ENCODE data around the gene CCND3.

Gene CCND3

GRCh38 chr6:41941280-41942066 lies at the start of gene CCND3:
Gene CCND3, minus strand, starts transcription at chr6:41941808. Its CDS starts 159 bp downstream, at chr6:41941649.
- peak; percentile 91 for DNase-seq (ENCODE audit: low read depth)

DNA sequence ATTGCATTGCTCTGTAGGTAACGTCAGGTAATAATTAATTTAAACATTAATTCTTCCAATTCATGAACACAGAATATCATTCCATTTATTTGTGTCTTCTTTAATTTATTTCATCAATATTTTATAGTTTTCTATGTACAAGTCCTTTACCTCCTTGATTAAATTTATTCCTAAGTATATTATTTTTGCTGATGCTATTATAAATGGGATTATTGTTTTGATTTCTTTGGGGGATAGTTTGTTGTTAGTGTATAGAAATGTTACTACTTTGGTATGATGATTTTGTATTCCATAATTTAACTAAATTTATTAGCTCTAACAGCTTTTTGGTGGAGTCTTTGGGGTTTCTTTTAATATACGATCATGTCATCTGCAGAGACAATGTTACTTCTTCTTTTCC lies 44.7 kb upstream of the CCND3 start:
- no peak for DNase-seq (ENCODE audit: low read depth)

- no peak for DNase-seq (ENCODE audit: low read depth)
These were observed 43.0 kb upstream of the CCND3 start for GRCh38 chr6:41984623-41985022.

GRCh38 chr6:41976794-41977484 lies 35.3 kb upstream of the CCND3 start:
- DNase-seq (ENCODE audit: low read depth): no peak

DNA sequence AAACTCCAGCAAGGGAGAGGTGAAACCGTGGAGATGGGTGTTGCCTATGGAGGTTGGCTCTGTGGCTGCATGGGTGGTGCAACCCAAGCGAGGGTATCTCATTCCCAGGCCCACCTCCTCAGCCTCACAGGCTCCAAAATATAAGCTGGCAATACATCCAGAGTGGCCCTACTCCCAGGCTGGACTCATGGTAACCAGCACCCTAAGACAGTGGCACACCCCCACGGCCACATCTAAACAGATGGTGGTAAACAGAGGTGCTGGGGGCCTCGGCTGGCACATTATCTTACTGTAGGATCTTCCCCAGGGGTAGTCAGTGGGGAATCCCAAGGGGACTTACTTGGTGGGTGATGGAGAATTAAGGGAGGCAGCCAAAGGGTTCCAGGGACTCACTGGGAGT lies 33.7 kb upstream of the CCND3 start:
- no peak for DNase-seq (ENCODE audit: low read depth)

GRCh38 chr6:41974281-41974825 lies 32.7 kb upstream of the CCND3 start:
- DNase-seq (ENCODE audit: low read depth): no peak

GRCh38 chr6:41972826-41973225 lies 31.2 kb upstream of the CCND3 start:
- no peak for DNase-seq (ENCODE audit: low read depth)

DNA sequence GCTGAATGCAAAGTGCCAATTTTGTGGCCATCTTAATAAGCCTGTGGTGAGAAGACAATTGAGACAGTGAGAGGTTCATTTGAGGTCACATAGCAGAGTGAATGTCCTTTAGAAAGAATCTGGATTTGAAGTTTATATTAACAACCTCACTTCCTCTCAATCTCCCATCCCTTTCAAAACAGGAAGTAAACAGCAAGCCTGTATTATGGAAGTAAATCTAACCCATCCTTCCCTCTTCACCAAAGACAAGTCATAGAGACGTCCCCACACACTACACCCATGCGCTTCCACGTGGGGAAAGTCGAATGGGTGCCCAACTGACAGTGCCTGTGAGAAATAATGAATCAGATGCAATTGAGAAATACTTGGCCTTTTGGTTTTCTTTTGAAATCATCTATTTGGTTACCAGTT lies 28.8 kb upstream of the CCND3 start:
- peak; percentile 47 for DNase-seq (ENCODE audit: low read depth)

DNA sequence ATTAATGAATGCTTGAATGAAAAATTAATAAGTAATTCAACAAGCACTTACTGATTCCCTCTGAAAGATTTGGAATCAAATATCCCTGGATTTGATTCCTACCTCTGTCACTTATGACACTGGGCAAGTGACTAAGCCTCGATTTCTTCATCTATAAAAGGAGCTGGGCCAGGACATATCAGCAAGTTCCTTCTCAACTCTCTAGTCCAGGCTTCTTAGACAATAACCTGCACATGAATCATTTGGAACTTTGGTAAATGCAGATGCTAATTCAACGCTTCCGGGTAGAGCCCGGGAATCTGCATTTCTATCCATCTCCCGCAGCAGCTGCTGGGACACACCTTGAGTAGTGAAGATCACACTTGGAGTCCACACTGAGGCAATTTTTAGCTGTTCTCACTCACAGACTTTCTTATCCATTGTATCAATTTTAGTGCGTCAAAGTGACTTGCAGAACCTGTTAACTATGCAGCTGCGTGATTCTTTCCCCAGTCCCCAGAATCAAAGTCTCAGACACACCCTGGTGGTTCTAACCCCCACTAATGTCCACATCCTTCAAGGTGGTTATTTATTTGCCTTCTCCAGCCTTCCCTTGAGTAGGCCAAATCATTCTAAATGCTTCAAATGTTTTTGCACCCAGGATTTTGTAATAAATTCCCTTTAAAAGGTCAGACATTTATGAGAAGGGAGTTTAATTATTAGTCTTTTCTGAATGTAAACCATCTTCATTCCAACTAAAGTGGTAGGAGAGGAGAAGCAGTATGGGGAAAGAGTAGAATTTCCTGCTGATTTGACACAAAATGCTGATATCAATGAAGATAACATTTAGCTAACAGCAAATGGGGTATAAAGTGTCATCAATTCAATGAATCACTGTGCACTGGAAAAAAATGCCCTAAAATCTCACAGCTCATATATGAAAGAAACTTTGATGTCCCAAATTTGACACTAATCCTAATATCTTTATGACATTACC lies 26.0 kb upstream of the CCND3 start:
- no peak for DNase-seq (ENCODE audit: low read depth)

DNA sequence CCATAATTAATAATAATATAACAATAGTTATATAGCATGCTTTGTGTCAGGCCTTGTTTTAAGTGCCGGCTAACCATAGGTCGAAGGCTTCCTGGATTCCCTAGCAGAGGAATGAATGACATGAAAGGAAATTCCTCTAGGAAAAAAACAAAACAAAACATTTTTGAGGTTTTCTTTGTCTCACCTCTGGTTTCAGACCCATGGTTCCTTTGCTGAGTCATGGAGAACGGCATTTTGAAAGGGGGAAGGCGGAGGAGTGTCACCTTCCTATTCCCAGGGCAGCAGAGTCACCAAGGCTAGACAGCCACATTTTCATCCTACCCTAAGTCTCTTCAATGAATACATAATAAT lies 25.3 kb upstream of the CCND3 start:
- no peak for DNase-seq (ENCODE audit: low read depth)

GRCh38 chr6:41966214-41966920 lies 24.8 kb upstream of the CCND3 start:
- no peak for DNase-seq (ENCODE audit: low read depth)

DNA sequence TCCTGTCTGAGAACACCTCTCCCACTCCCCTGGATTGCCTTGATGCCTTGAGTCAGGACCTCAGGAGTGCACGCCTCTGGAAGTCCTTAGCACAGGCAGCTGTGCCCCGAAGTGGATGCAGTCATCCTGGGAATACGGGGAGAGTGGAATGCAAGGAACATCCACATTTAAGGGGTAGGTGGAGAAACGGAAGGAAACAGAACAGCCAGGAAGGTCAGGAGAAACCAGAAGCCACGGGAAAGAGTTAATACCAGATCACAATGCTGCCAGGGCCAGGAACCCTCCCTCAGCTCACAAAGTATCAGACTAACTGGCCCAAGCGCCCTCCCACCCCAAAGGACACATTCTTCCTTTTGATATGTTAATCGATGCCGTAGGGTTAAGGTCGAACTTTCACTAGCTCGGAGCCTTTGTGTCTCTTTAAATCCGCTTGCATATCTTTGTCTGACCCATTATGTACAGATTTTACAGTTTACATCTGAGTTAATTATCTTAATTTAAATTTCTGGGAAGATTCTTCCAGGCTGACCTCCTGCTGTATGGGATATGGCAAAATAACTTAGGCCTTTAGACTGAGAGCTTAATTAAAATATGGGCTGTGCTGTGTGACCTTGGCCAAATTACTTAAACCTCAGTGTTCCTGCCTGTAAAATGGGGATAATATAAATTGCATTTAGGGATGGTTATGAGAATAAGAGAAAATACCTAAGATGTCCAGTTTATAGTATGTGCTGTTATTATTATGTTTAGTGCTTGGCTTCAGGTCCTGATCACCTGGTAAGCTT lies 24.0 kb upstream of the CCND3 start:
- no peak for DNase-seq (ENCODE audit: low read depth)

DNA sequence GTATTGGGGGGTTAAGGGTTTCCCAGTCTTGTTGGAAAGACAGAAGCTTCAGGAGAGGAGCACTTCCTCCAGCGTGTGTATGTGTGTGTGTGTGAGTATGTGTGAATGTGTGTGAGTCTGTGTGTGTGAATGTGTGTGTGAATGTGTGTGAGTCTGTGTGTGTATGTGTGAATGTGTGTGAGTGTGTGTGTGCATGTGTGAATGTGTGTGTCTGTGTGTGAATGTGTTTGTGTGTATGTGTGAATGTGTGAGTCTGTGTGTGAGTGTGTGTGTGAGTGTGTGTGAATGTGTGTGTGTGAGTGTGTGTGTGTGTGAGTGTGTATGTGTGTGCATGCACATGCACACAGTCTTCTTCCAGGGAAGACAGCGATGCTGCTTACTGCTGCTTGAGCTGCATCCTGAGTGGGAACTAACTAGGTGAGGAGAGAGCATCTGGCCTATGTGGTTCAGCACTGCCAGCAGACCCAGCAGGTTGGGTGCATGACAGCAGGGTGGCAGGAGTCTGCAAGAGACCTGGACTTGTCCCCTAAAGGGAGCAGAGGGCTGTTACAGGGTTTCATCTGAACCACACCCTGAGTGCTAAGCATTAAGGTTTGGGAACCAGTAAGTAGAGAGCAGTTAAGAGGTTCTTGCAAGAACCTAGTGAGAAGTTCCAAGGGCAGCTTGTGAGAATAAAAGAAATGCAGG lies 22.7 kb upstream of the CCND3 start:
- DNase-seq (ENCODE audit: low read depth): no peak

- no peak for DNase-seq (ENCODE audit: low read depth)
These were observed 21.8 kb upstream of the CCND3 start for GRCh38 chr6:41963371-41963770.

DNA sequence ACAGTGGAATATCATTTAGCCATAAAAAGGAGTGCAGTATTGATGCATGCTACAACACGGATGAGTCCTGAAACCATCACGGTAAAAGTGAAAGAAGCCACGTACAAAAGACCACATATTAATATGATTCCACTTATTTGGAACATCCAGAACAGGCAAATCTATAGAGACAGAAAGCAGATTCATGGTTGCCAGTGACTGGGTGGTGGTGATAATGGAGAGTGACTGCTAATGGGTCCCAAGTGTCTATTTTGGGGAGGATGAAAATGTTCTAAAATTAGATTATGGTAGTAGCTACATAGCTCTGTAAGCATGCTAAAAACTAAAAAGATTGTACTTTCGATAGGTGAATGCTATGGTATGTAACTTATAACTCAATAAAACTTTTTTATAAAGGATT lies 18.4 kb upstream of the CCND3 start:
- no peak for DNase-seq (ENCODE audit: low read depth)

DNA sequence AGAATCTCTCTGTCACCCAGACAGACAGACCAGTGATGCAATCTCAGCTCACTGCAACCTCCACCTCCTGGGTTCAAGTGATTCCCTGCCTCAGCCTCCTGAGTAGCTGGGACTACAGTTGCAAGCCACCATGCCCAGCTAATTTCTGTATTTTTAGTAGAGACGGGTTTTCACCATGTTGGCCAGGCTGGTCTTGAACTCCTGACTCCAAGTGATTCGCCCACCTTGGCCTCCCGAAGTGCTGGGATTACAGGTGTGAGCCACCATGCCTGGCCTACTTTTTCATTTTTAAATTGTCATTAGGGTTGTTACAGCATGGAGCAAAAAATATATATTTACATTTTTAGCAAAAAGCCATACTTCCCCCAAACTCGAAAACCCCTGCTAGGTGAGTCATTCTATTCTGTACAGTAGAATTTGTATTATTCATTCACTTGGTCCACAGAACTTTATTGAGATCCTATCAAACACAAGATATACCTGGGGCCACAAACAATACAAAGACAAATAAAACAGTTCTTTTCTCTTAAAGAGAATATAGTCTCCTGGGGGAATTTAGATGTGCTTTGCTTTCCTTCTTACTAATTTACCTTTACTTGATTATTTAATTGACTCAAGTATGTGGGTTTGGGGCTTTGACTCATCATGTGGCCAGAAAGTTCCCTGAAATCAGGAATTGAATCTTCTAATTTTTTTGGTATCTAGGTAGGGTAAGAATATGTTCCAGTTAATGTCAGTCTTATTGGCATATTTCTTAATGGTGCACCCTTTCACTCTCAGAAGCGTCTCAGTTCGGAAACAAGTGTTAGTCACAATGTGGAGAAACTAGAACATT lies 16.6 kb upstream of the CCND3 start:
- no peak for DNase-seq (ENCODE audit: low read depth)

DNA sequence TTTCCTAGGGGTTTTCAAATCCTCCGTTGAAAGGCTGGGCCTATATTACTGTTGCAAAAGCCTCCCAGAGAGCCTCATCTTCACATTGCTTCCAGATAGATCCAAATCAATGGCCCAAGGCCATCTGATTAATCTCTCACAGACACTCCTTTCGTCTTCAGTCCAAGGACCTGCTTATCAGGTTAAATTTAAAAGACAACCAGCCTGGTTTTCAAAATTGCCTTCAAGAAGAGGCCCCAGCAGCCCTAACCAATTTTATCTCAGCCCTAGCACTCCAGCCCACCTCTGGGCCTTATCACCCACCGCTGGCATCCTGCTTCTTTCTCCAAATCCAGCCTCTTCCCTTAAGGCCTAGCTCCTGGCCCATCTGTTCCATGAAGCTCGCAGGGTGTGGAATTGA lies 15.5 kb upstream of the CCND3 start:
- no peak for DNase-seq (ENCODE audit: low read depth)

DNA sequence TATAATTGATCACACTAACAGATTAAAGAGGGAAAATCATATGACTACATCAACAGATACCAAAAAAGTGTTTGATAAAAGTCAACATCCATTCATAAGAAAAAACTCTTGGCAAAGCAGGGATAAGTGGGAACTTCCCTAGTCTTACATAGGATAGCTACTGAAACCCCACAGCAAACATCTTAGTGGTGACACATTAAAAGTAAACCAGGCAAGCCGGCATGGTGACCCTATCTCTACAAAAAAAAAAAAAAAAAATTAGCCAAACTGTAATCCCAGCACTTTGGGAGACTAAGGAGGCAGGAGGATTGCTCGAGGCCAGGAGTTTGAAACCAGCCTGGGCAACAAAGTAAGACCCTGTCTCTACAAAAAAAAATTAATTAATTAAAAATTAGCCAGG lies 13.8 kb upstream of the CCND3 start:
- no peak for DNase-seq (ENCODE audit: low read depth)

GRCh38 chr6:41954668-41955067 lies 13.1 kb upstream of the CCND3 start:
- DNase-seq (ENCODE audit: low read depth): no peak
